Gastrocnemius medialis (tissue), 4 donors: ENCODE data around the gene DBP.

Experiments used
- POLR2A ChIP-seq, 2 donors: fragments of 450-650 bp; IDR thresholded peaks; one replicate each; pipeline ENCODE4 v1.6.1; 2017; ENCODE audit warnings: antibody characterized with exemption in 2 of 2, mild to moderate bottlenecking in 2 of 2, moderate library complexity in 2 of 2
- TF ChIP-seq, protein P1 (sequence below), 5 experiments: fragments of 450-650 bp in 3 of 5; fragments of 200-600 bp in 2 of 5; sonication (generic) in 2 of 5; IDR thresholded peaks in 4 of 5; conservative IDR thresholded peaks in 1 of 5; 1 replicate in 4 of 5; 2 replicates in 1 of 5; pipeline ENCODE4 v1.5.1; 2016 to 2019; ENCODE audit warnings: antibody characterized with exemption in 5 of 5, mild to moderate bottlenecking in 3 of 5, moderate library complexity in 3 of 5

DNA sequence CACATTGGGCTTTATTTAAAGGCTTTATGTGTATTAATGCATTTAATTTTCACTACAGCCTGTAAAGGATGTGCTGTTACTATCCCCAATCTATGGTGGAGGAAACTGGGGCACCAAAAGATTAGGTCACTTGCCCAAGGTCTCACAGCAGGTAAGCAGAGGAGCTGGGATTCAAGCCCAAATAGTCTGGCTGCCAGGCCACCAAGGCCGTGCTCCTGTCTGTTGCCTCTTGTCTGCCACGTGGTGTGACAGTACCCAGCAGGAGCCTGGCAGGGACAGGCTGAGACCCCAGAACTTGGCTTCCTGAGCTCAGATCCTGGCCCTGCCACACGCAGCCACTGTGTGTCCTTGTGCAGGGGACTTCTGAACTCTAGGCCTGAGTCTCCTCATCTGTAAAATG, 31.2 kb upstream of the DBP start:
- no peak for TF ChIP-seq POLR2A (IDR thresholded peaks at IDR 0.05)
- TF ChIP-seq, protein P1, sequence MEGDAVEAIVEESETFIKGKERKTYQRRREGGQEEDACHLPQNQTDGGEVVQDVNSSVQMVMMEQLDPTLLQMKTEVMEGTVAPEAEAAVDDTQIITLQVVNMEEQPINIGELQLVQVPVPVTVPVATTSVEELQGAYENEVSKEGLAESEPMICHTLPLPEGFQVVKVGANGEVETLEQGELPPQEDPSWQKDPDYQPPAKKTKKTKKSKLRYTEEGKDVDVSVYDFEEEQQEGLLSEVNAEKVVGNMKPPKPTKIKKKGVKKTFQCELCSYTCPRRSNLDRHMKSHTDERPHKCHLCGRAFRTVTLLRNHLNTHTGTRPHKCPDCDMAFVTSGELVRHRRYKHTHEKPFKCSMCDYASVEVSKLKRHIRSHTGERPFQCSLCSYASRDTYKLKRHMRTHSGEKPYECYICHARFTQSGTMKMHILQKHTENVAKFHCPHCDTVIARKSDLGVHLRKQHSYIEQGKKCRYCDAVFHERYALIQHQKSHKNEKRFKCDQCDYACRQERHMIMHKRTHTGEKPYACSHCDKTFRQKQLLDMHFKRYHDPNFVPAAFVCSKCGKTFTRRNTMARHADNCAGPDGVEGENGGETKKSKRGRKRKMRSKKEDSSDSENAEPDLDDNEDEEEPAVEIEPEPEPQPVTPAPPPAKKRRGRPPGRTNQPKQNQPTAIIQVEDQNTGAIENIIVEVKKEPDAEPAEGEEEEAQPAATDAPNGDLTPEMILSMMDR (IDR thresholded peaks at IDR 0.05 in 4 of 5, conservative IDR thresholded peaks at IDR 0.05 in 1 of 5): no peak
